GM12873 (cell line): ENCODE results near the gene FAM131C.

Experiments
- TF ChIP-seq, protein P1 (sequence below): IDR thresholded peaks from 2 replicates; pipeline ENCODE4 v1.5.1; 2012; ENCODE audit warnings: low read depth, mild to moderate bottlenecking, moderate library complexity, low read length, control low read depth; ENCODE audit not compliant: insufficient read depth; ENCODE audit errors: missing control alignments

The FAM131C gene

DNA sequence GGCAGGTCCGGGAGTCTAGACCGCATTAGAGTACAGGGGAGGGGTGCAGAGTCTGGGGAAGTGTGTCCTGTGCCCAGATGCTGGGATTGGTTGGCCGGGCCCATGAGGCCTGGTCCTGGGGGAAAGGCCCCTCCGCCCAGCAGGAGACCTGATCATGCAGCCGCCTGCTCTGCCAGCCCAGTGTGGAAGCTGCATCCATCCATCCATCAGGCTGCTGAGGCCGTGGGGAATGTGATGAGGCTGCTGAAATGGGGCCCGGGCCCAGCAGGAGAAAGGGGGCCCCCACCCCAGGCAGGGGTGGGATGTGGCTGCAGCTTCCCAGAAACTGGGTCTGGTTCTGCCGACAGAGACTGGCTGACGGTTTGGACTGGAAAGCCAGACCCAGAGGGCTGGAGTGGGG, 45.3 kb upstream of the FAM131C start:
- TF ChIP-seq, protein P1, sequence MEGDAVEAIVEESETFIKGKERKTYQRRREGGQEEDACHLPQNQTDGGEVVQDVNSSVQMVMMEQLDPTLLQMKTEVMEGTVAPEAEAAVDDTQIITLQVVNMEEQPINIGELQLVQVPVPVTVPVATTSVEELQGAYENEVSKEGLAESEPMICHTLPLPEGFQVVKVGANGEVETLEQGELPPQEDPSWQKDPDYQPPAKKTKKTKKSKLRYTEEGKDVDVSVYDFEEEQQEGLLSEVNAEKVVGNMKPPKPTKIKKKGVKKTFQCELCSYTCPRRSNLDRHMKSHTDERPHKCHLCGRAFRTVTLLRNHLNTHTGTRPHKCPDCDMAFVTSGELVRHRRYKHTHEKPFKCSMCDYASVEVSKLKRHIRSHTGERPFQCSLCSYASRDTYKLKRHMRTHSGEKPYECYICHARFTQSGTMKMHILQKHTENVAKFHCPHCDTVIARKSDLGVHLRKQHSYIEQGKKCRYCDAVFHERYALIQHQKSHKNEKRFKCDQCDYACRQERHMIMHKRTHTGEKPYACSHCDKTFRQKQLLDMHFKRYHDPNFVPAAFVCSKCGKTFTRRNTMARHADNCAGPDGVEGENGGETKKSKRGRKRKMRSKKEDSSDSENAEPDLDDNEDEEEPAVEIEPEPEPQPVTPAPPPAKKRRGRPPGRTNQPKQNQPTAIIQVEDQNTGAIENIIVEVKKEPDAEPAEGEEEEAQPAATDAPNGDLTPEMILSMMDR, result no peak

DNA sequence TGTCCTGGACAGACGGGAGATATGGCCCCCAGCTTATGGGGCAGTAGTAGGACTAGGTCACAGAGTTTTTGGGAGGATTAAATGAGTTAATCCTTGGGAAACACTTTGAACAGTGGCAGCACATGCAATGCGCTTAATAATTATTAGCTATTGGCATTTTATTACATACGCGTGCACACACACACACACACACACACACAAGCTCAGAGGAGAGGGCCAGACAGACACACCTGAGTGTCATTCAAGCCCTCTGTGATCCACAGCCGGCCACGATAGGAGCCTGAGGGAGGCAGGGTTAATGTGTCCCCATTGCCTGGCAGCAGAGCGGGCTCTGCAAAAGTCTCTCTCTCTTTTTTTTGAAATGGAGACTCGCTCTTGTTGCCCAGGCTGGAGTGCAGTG, 44.5 kb upstream of the FAM131C start:
- TF ChIP-seq, protein P1, result no peak

DNA sequence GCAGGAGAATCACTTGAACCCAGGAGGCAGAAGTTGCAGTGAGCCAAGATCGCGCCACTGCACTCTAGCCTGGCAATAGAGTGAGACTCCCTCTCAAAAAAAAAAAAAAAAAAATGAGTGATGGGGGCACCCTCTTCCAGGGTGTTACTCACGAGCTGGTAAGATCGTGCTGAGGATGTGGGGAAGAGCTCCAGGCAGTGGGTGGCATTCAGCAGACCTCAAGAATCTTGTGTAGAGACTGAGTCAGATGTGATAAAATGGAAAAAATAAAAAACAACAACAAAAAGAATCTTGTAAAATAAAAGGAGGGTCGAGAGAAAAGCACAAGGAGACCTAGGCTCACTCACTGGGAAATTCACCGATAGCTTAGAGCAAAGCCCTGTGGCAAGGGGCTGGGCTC, 43.9 kb upstream of the FAM131C start:
- TF ChIP-seq, protein P1, result no peak

DNA sequence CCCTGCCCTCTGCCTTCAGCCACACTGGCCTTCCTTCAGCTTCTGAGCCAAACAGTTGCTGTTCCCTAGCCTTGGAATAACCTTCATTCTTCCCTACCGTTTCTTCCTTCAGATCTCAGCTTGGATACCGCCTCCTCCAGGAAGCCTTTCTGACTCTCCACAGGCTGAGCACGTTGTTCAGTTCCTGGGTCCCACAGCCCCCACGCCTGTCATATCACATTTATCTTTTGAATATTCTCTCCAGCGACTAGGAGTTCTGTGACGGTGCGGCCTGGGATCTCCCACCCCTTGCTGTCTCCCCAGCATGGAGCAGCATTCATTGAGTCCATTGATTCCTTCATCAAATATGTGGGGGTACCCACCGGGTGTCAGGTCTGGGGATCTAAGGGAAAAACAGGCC, 43.2 kb upstream of the FAM131C start:
- TF ChIP-seq, protein P1, result no peak

DNA sequence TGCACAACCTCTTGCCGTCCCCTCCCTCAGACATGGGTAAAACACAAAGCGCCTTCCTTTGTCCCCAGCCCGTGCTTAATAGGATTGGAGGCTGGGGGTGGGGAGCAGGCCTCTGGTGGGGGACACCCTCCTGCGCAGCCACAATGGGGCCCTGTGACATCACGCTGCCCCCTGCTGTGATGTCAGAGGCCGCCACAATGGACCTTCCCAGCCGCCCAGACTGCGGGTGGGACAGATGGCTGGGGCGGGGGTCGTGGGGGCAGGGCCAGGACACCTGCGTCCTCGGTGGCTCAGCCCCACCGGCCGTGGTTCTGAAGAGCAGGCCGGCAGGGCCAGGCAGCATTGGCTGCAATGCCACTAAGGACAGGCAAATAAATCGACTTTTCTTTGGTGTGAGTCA, 42.6 kb upstream of the FAM131C start:
- TF ChIP-seq, protein P1, result no peak

DNA sequence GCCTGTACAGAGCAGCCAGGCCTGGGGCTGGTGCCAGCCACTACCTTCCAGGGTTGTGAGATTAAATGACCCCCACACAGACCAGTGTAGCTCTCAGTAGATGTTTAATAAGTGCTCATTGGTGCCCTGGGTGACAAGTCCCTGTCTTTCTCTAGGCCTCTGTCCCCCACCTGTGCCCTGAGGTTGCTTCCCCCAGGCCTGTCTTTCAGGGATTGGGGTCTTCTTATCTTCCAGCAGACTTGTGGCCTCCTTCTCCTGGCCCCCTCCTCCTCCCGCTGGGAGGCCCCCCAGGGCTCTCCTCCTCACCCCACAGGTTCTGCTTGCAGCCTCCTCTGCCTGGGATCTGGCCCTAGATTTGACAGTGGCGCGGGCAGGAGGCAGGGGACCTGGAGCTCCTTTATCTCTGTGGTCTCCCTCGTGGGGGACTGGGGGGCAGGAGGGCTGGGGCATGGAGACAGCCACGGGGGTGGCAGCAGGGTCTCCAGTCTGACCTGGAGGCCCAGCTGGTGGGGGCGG, 42.1 kb upstream of the FAM131C start:
- TF ChIP-seq, protein P1, result no peak

DNA sequence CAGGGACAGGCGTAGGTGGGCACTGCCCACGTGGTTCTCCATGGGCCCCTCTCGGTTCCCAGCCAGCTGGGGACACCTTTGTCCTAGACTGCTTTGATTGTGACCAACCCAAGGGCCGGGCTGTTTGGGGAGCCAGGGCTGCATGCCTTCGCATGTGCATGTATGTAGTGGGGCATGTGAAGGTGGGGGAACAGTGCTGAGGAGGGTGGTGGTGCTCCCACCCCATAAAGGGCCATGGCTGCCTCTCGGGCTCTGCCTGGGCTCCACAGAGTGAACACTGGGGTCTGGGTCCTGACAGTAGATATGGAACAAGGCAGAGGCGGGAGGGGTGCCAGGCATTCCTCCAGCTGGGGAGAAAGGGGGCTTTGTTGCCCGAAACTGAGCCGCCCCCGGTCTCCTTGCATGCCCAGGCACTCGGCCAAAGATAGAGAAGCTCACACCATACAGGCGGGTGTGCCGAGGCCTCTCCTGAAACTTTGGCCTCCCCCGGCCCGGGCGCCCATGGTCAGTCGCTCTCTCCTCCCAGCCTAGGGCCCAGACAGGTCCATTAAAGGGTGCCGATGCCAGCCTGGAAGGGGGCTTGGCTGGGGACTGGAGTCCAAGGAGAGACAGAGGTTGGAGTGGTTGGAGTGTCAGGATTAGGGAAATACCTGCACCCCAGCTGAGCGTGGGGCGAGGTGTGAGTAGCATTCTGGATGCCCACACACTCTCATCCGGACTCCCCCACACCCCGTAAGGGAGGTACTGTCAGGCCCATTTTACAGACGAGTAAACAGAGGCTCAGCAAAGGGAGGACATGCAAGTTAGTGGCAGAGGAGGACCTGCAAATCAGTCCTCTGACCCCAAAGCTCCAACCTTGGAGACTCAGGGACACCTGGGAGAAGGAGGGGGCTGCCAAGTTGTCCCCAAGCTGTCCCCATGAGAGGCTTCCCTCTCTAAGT, 41.3 kb upstream of the FAM131C start:
- TF ChIP-seq, protein P1, result no peak
